ENCODE measurements around the gene DDX25. TPM values are rescaled to one million over a fixed set of nuclear protein-coding genes. Genes with fewer than 3 reads are reported as not detected.
A peak's percentile ranks its signal among the peaks of the same experiment; 100 is the strongest.

The DDX25 gene
- total RNA-seq, 1 experiment from 2014 or later = 0.26 TPM

DNA sequence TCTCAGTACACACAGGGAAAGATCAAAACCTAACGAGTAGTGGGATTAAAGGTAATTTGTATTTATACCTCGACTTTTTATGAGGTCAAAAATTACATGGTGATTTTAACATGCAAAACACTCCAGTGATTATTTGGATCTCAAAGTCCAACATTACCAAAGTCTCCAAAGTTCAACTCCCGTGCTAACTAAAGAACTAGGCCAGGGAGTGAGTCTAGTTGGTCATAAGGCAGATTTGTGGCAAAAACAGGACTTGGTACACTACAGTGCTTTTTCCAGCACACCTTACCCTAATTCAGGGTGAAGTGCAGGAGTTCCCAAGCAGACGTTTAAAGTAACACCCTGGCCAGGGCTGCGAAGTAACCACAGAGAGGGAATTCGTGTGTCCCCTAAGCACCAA is 2.4 kb upstream of the DDX25 start:
- intact Hi-C loops (cut with micrococcal nuclease; ENCODE audit: unreplicated experiment) = no loop called here
- H2AFZ ChIP-seq = no peak overlapping the region
- no peaks in the 10 kb centered on the region for H3K9me2 ChIP-seq (ENCODE audit: insufficient read depth)
- no peaks in the 10 kb centered on the region; the same call in 1 of the 2 replicates for H3K36me3 ChIP-seq (ENCODE audit: low read depth)
- TF ChIP-seq, protein P1, sequence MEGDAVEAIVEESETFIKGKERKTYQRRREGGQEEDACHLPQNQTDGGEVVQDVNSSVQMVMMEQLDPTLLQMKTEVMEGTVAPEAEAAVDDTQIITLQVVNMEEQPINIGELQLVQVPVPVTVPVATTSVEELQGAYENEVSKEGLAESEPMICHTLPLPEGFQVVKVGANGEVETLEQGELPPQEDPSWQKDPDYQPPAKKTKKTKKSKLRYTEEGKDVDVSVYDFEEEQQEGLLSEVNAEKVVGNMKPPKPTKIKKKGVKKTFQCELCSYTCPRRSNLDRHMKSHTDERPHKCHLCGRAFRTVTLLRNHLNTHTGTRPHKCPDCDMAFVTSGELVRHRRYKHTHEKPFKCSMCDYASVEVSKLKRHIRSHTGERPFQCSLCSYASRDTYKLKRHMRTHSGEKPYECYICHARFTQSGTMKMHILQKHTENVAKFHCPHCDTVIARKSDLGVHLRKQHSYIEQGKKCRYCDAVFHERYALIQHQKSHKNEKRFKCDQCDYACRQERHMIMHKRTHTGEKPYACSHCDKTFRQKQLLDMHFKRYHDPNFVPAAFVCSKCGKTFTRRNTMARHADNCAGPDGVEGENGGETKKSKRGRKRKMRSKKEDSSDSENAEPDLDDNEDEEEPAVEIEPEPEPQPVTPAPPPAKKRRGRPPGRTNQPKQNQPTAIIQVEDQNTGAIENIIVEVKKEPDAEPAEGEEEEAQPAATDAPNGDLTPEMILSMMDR (conservative IDR thresholded peaks at IDR 0.05) = no peak
- TF ChIP-seq EZH2 (IDR thresholded peaks at IDR 0.05; ENCODE audit: low read depth) = no peak
- no peaks in the 10 kb centered on the region for H3K9me3 ChIP-seq (ENCODE audit: insufficient read depth, low read depth)
- H3K4me3 ChIP-seq = no peak overlapping the region; the same call in 1 of the 2 replicates
- peak overlapping the region; percentile 81 for H3K4me2 ChIP-seq
- ChIA-PET CTCF (no interaction called here), POLR2A (ENCODE audit: unreplicated experiment) (no interaction called here)
- no peaks in the 10 kb centered on the region for H3K4me1 ChIP-seq (replicated peaks; ENCODE audit: insufficient read depth)
- no peaks in the 10 kb centered on the region; the same call in 1 of the 2 replicates for H4K20me1 ChIP-seq (ENCODE audit: insufficient read depth)
- peaks cover 15% of the 10 kb centered on the region for H3K79me2 ChIP-seq (ENCODE audit: low read depth)
- BruUV-seq (replicated peaks) = no TSS peak
- no peak overlapping the region for H3K27ac ChIP-seq
- peaks cover 10% of the 10 kb centered on the region for H3F3A ChIP-seq (ENCODE audit: insufficient read depth, low read depth)
- DNase-seq = no peak
- H3K27me3 ChIP-seq (ENCODE audit: insufficient read depth, low read depth) = peaks cover 22% of the 10 kb centered on the region

DNA sequence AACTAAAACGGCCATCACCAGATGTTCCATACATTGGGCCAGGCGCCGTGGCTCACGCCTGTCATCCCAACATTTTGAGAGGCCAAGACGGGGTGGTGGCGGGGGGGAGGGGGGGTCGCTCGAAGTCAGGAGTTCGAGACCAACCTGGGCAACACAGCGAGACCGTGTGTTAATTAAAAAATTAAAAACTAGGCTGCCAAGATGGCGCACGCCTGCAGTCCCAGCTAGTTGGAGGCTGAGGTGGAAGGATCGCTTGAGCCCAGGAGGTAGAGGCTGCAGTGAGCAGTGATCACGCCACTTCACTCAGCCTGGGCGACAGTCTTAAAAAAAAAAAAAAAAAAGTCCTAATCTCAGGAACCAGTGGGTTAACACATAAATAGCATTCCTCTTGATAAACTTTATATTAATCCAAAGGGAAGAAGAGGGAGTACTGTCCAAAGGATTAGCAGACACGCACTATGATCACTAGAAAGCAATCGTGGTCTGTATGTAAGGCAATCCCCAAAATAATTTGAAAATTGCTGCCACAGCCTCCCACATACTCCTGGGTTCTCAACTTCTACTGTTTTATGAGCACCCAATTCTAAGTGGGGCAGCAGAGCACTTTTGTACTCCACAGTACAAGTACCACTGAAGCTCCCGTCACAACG is 1.9 kb upstream of the DDX25 start:
- no peak for DNase-seq
- Histone ChIP-seq H3K27me3 (ENCODE audit: insufficient read depth, low read depth) (peaks cover 25% of the 10 kb centered on the region), H4K20me1 (ENCODE audit: insufficient read depth) (no peaks in the 10 kb centered on the region; the same call in 1 of the 2 replicates), H3K4me2 (peak overlapping the region; percentile 81), H3K36me3 (ENCODE audit: low read depth) (no peaks in the 10 kb centered on the region; the same call in 1 of the 2 replicates), H3K27ac (no peak overlapping the region), H3F3A (ENCODE audit: insufficient read depth, low read depth) (peaks cover 10% of the 10 kb centered on the region), H2AFZ (peak overlapping the region; percentile 100), H3K4me1 (replicated peaks; ENCODE audit: insufficient read depth) (no peaks in the 10 kb centered on the region), H3K79me2 (ENCODE audit: low read depth) (peaks cover 15% of the 10 kb centered on the region), H3K4me3 (peak overlapping the region; percentile 98), H3K9me2 (ENCODE audit: insufficient read depth) (no peaks in the 10 kb centered on the region), H3K9me3 (ENCODE audit: insufficient read depth, low read depth) (no peaks in the 10 kb centered on the region)
- ChIA-PET POLR2A (ENCODE audit: unreplicated experiment) (interaction anchor here (0.7 kb wide), 1 partner anchor 813 kb away, joined by 3 read pairs; no protein-coding TSS in a partner anchor), CTCF (no interaction called here)
- no TSS peak for BruUV-seq (replicated peaks)
- TF ChIP-seq, protein P1 (conservative IDR thresholded peaks at IDR 0.05) = no peak
- TF ChIP-seq EZH2 (IDR thresholded peaks at IDR 0.05; ENCODE audit: low read depth) = no peak
- intact Hi-C loops (cut with micrococcal nuclease; ENCODE audit: unreplicated experiment) = no loop called here

DNA sequence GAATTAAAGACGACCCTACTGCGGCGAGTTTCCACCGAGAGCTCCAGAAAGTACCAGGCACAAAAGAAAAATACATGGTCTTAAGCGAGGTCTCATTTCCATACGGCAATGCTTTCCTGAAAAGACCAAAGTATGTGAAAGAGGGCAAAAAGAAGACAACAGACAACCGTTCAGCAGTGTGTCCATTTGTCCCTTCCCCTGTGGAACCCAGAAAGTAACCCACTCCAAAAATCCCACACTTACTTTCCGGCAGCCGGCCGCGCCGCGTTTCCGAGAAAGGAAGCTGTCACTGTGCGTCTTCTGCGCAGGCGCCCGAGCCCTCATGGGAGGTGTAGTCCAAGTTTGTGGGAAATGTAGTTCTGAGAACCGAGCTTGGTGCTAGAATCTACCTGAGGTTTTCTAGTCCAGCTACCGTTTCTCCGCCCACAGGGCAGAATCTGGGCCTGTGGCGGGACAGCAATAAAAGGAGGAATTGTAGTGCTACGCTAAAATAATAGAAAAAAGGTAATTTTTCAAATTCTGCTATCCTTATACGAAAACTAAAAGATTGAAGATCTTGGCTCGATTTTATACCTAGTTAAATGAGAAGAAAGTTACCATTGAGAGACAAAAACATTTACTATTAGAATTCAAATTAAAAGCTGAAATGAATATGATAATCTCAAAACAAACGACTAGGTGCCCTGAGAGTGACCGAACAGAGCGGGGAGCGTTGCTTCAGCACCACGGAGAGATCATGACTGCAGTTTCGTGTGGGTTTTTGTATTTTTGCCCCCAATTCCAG is 1.2 kb upstream of the DDX25 start, which contains the start of gene PUS3:
PUS3 (minus strand) TSS at position 280 of the 784 bp plus-strand sequence. CDS start 6,922 bp downstream, outside the sequence.
- peak; percentile 68 to 76 for DNase-seq
- intact Hi-C loops (cut with micrococcal nuclease; ENCODE audit: unreplicated experiment) = no loop called here
- Histone ChIP-seq H3F3A (ENCODE audit: insufficient read depth, low read depth) (peaks cover 10% of the 10 kb centered on the region), H2AFZ (peak within 1 kb of the TSS; percentile 100), H3K4me2 (peak within 1 kb of the TSS; percentile 81), H3K79me2 (ENCODE audit: low read depth) (peaks cover 10% of the 10 kb centered on the region), H3K36me3 (ENCODE audit: low read depth) (no peaks in the 10 kb centered on the region; the same call in 1 of the 2 replicates), H3K9me3 (ENCODE audit: insufficient read depth, low read depth) (no peaks in the 10 kb centered on the region), H3K27ac (no peak within 1 kb of the TSS), H3K9me2 (ENCODE audit: insufficient read depth) (no peaks in the 10 kb centered on the region), H3K27me3 (ENCODE audit: insufficient read depth, low read depth) (peaks cover 32% of the 10 kb centered on the region), H4K20me1 (ENCODE audit: insufficient read depth) (no peaks in the 10 kb centered on the region), H3K4me1 (replicated peaks; ENCODE audit: insufficient read depth) (no peaks in the 10 kb centered on the region), H3K4me3 (peak within 1 kb of the TSS; percentile 98)
- no peak for TF ChIP-seq EZH2 (IDR thresholded peaks at IDR 0.05; ENCODE audit: low read depth)
- TF ChIP-seq, protein P1 (conservative IDR thresholded peaks at IDR 0.05) = no peak
- TSS peak; percentile 54 for BruUV-seq (replicated peaks)
- ChIA-PET CTCF (no interaction called here), POLR2A (ENCODE audit: unreplicated experiment) (interaction anchor here (0.6 to 0.7 kb wide), 7 partner anchors 36 to 1104 kb away, joined by 3 to 7 read pairs (median 4); no protein-coding TSS in a partner anchor)

Data from PC-9 (cell line).